HEK293 (cell line): Measurements from ENCODE around the gene PROSER2.

Experiments
- CTCF ChIA-PET: fragments of 350-600 bp; formaldehyde crosslinking; extraction: SDS; loops from one replicate; lab custom pipeline; 2021; ENCODE audit warnings: antibody characterized with exemption; lab: Yijun Ruan, JAX
- POLR2A ChIA-PET: fragments of 300-600 bp; formaldehyde crosslinking; extraction: SDS; loops from one replicate; lab custom pipeline; 2020; ENCODE audit warnings: antibody characterized with exemption, inconsistent platforms; lab: Yijun Ruan, JAX
- H3K27ac ChIP-seq: fragments of 200-500 bp; sonication (Bioruptor generic); 2 replicates; pipeline ENCODE4 v1.5.1; 2014; ENCODE audit warnings: low read depth, low read length, control low read depth, inconsistent platforms; ENCODE audit errors: extremely low read depth
- H3K36me3 ChIP-seq, 2 experiments: fragments of 200-500 bp in 1 of 2; sonication (Bioruptor generic) in 1 of 2; 1 replicate in 1 of 2; 2 replicates in 1 of 2; pipeline ENCODE4 v1.5.1; 2014 to 2017; ENCODE audit warnings: inconsistent platforms in 2 of 2, low read length in 2 of 2; ENCODE audit not compliant: control insufficient read depth in 2 of 2, insufficient read depth in 1 of 2
- H3K4me1 ChIP-seq: fragments of 200-500 bp; sonication (Bioruptor generic); 2 replicates; pipeline ENCODE4 v1.5.1; 2014; ENCODE audit warnings: mild to moderate bottlenecking, low read length, inconsistent platforms; ENCODE audit not compliant: control insufficient read depth, insufficient read depth
- H3K4me3 ChIP-seq: 2 replicates; pipeline ENCODE4 v1.5.1; 2011; ENCODE audit warnings: low read depth, mild to moderate bottlenecking, control low read depth, low read length, moderate library complexity
- H3K9me3 ChIP-seq: fragments of 200-500 bp; sonication (Bioruptor generic); 2 replicates; pipeline ENCODE4 v1.5.1; 2014; ENCODE audit warnings: low read depth, low read length, inconsistent platforms; ENCODE audit not compliant: control insufficient read depth, insufficient read depth
- GFI1B ChIP-seq: fragments of 450-650 bp; formaldehyde crosslinking; IDR thresholded peaks from 2 replicates; pipeline ENCODE4 v1.5.1; 2016; ENCODE audit warnings: missing biosample characterization, missing genetic modification characterization
- GLIS2 ChIP-seq: fragments of 450-650 bp; formaldehyde crosslinking; IDR thresholded peaks from 2 replicates; pipeline ENCODE4 v1.5.1; 2016; ENCODE audit warnings: missing biosample characterization, missing genetic modification characterization
- OSR2 ChIP-seq: fragments of 450-650 bp; formaldehyde crosslinking; IDR thresholded peaks from 2 replicates; pipeline ENCODE4 v1.5.1; 2016; ENCODE audit warnings: missing biosample characterization, missing genetic modification characterization
- OVOL3 ChIP-seq: fragments of 450-650 bp; formaldehyde crosslinking; IDR thresholded peaks from 2 replicates; pipeline ENCODE4 v1.5.1; 2016; ENCODE audit warnings: missing biosample characterization, missing genetic modification characterization
- SALL2 ChIP-seq: fragments of 450-650 bp; formaldehyde crosslinking; IDR thresholded peaks from 2 replicates; pipeline ENCODE4 v1.5.0; 2017; ENCODE audit warnings: missing biosample characterization, mild to moderate bottlenecking, missing genetic modification characterization, borderline replicate concordance
- SP2 ChIP-seq: fragments of 450-650 bp; formaldehyde crosslinking; IDR thresholded peaks from 2 replicates; pipeline ENCODE4 v1.5.1; 2016; ENCODE audit warnings: missing biosample characterization, missing genetic modification characterization
- TRIM28 ChIP-seq: IDR thresholded peaks from 2 replicates; pipeline ENCODE4 v1.6.1; 2011; ENCODE audit warnings: low read length, control low read depth, borderline replicate concordance
- ZBTB1 ChIP-seq: fragments of 450-650 bp; formaldehyde crosslinking; IDR thresholded peaks from 2 replicates; pipeline ENCODE4 v1.5.1; 2016; ENCODE audit warnings: missing biosample characterization, missing genetic modification characterization
- ZNF114 ChIP-seq: fragments of 450-650 bp; formaldehyde crosslinking; IDR thresholded peaks from 2 replicates; pipeline ENCODE4 v1.5.0; 2017; ENCODE audit warnings: missing biosample characterization, missing genetic modification characterization
- ZNF121 ChIP-seq: fragments of 450-650 bp; formaldehyde crosslinking; IDR thresholded peaks from 2 replicates; pipeline ENCODE4 v1.5.1; 2016; ENCODE audit warnings: missing biosample characterization, missing genetic modification characterization
- ZNF138 ChIP-seq: fragments of 450-650 bp; formaldehyde crosslinking; IDR thresholded peaks from 2 replicates; pipeline ENCODE4 v1.5.1; 2016; ENCODE audit warnings: missing biosample characterization, missing genetic modification characterization, borderline replicate concordance
- ZNF214 ChIP-seq: fragments of 450-650 bp; formaldehyde crosslinking; IDR thresholded peaks from 2 replicates; pipeline ENCODE4 v1.5.1; 2017; ENCODE audit warnings: missing biosample characterization, mild to moderate bottlenecking, missing genetic modification characterization, borderline replicate concordance
- ZNF292 ChIP-seq: fragments of 450-650 bp; formaldehyde crosslinking; IDR thresholded peaks from 2 replicates; pipeline ENCODE4 v1.5.1; 2016; ENCODE audit warnings: low read depth, missing biosample characterization, missing genetic modification characterization, borderline replicate concordance
- ZNF433 ChIP-seq: fragments of 450-650 bp; formaldehyde crosslinking; IDR thresholded peaks from 2 replicates; pipeline ENCODE4 v1.5.1; 2016; ENCODE audit warnings: missing biosample characterization, missing genetic modification characterization, low read depth
- ZNF521 ChIP-seq: fragments of 450-650 bp; formaldehyde crosslinking; IDR thresholded peaks from 2 replicates; pipeline ENCODE4 v1.5.1; 2017; ENCODE audit warnings: missing biosample characterization, mild to moderate bottlenecking, missing genetic modification characterization
- ZNF561 ChIP-seq: fragments of 450-650 bp; IDR thresholded peaks from 2 replicates; pipeline ENCODE4 v1.5.1; 2018; ENCODE audit warnings: missing biosample characterization, missing genetic modification characterization, borderline replicate concordance
- ZNF600 ChIP-seq: fragments of 450-650 bp; formaldehyde crosslinking; IDR thresholded peaks from 2 replicates; pipeline ENCODE4 v1.5.1; 2016; ENCODE audit warnings: missing biosample characterization, missing genetic modification characterization
- ZSCAN16 ChIP-seq: fragments of 450-650 bp; formaldehyde crosslinking; IDR thresholded peaks from 2 replicates; pipeline ENCODE4 v1.5.1; 2016; ENCODE audit warnings: missing biosample characterization, missing genetic modification characterization
- ZXDB ChIP-seq: fragments of 450-650 bp; formaldehyde crosslinking; IDR thresholded peaks from 2 replicates; pipeline ENCODE4 v1.5.1; 2016; ENCODE audit warnings: missing biosample characterization, missing genetic modification characterization
- TF ChIP-seq, protein P1 (sequence below): fragments of 450-650 bp; IDR thresholded peaks from 2 replicates; pipeline ENCODE4 v1.5.1; 2018; ENCODE audit warnings: missing biosample characterization, mild to moderate bottlenecking, missing genetic modification characterization
- TF ChIP-seq, protein P2 (sequence below): fragments of 450-650 bp; formaldehyde crosslinking; IDR thresholded peaks from 2 replicates; pipeline ENCODE4 v1.5.1; 2017; ENCODE audit warnings: missing biosample characterization, missing genetic modification characterization

PROSER2 gene

DNA sequence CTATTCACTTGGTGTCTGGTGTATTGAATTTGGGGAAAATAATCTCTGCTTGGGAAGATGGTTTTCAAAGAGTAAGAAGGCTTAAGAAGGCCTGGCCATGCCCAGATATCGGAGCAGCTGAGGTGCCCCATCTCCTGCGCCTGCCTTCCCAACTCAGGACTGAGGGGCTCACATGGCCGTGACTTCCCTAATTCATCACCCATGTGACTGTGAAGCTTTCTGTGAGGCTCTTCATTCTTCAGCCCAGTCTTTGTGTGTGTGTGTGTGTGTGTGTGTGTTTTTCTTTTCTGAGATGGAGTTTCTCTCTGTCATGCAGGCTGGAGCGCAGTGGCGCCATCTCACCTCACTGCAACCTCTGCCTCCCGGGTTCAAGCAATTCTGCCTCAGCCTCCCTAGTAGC, 53.2 kb downstream of the PROSER2 start:
- no peak for TF ChIP-seq TRIM28
- no peak for TF ChIP-seq SALL2 (tag by site-specific recombination)
- no peak for TF ChIP-seq ZNF114 (tag by site-specific recombination)
- TF ChIP-seq ZNF138 (tag by site-specific recombination) = no peak
- no peak for TF ChIP-seq ZBTB1 (tag by site-specific recombination)
- TF ChIP-seq GFI1B (tag by site-specific recombination) = no peak
- no peak for TF ChIP-seq OVOL3 (tag by site-specific recombination)
- no peak for TF ChIP-seq ZSCAN16 (tag by site-specific recombination)
- TF ChIP-seq GLIS2 (tag by site-specific recombination) = no peak
- TF ChIP-seq ZNF214 (tag by site-specific recombination) = no peak
- no peak for TF ChIP-seq ZNF292 (tag by site-specific recombination)
- TF ChIP-seq ZXDB = no peak
- TF ChIP-seq ZNF521 (tag by site-specific recombination) = no peak
- no peak for TF ChIP-seq ZNF121 (tag by site-specific recombination)
- TF ChIP-seq ZNF433 (tag by site-specific recombination) = no peak
- no peak for TF ChIP-seq SP2 (tag by site-specific recombination)
- TF ChIP-seq, protein P1, sequence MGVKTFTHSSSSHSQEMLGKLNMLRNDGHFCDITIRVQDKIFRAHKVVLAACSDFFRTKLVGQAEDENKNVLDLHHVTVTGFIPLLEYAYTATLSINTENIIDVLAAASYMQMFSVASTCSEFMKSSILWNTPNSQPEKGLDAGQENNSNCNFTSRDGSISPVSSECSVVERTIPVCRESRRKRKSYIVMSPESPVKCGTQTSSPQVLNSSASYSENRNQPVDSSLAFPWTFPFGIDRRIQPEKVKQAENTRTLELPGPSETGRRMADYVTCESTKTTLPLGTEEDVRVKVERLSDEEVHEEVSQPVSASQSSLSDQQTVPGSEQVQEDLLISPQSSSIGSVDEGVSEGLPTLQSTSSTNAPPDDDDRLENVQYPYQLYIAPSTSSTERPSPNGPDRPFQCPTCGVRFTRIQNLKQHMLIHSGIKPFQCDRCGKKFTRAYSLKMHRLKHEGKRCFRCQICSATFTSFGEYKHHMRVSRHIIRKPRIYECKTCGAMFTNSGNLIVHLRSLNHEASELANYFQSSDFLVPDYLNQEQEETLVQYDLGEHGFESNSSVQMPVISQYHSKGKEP (tag by site-specific recombination) = no peak
- no peak for TF ChIP-seq ZNF600 (tag by site-specific recombination)
- TF ChIP-seq OSR2 (tag by site-specific recombination) = no peak

DNA sequence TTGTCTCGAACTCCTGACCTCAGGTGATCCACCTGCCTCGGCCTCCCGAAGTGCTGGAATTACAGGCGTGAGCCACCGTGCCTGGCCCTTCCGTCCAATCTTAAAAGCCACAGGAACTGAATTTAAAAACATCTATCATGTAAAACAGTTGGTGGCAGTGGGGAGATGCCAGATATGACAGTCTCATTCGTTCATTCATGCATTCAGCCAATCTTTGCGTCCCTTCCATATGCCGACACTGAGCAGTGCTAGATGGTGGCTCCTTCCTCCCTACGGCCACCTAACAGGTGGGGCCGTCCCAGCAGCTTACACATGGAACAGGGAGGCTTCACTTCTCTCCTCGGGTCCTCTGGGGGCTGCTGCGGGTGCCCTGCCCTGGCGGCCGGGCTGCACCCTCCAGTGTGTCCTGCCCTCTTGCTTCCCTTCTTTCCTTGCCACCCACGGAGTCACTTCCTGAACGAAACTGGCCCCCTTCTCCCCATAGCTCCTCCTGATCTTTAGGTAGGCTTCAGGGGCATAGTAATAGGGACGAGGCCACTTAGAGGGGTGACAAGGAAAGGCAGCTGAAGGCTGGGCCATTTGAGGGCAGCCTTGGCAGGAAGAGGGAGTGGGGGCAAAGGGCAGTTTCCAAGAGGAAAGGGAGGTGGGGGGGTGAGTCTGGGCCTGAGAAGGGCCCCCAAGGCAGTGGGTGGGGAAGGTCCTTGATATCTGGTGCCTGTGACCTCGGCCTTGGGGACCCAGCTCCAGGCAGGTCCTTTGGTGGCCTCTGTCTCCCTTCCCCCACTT, 53.8 kb downstream of the PROSER2 start:
- ChIA-PET POLR2A (interaction anchor here (1.3 kb wide), 1 partner anchor 22 kb away, joined by 3 read pairs; no protein-coding TSS in a partner anchor), CTCF (interaction anchor here (0.6 to 1.2 kb wide), 4 partner anchors 36 to 123 kb away, joined by 3 to 6 read pairs (median 3); no protein-coding TSS in a partner anchor)
- Histone ChIP-seq H3K4me1 (no peaks in the 10 kb centered on the region; the same call in 1 of the 2 replicates), H3K4me3 (no peak overlapping the region), H3K9me3 (no peaks in the 10 kb centered on the region), H3K36me3 (no peaks in the 10 kb centered on the region; a peak in 1 of 3 replicates), H3K27ac (no peak overlapping the region)
- TF ChIP-seq ZNF561 (tag by site-specific recombination) = no peak
- TF ChIP-seq, protein P2, sequence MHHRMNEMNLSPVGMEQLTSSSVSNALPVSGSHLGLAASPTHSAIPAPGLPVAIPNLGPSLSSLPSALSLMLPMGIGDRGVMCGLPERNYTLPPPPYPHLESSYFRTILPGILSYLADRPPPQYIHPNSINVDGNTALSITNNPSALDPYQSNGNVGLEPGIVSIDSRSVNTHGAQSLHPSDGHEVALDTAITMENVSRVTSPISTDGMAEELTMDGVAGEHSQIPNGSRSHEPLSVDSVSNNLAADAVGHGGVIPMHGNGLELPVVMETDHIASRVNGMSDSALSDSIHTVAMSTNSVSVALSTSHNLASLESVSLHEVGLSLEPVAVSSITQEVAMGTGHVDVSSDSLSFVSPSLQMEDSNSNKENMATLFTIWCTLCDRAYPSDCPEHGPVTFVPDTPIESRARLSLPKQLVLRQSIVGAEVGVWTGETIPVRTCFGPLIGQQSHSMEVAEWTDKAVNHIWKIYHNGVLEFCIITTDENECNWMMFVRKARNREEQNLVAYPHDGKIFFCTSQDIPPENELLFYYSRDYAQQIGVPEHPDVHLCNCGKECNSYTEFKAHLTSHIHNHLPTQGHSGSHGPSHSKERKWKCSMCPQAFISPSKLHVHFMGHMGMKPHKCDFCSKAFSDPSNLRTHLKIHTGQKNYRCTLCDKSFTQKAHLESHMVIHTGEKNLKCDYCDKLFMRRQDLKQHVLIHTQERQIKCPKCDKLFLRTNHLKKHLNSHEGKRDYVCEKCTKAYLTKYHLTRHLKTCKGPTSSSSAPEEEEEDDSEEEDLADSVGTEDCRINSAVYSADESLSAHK (tag by site-specific recombination) = 0 out of 2 replicates have a peak, but pooled peaks have one; percentile 27

More for the DNA sequence above, 53.2 kb downstream of the PROSER2 start:
- POLR2A ChIA-PET = interaction anchor here (1.3 kb wide), 1 partner anchor 22 kb away, joined by 3 read pairs; no protein-coding TSS in a partner anchor
- CTCF ChIA-PET = interaction anchor here (0.6 to 1.2 kb wide), 3 partner anchors 57 to 122 kb away, joined by 3 read pairs; no protein-coding TSS in a partner anchor
- H3K4me1 ChIP-seq = no peaks in the 10 kb centered on the region; the same call in 1 of the 2 replicates
- H3K4me3 ChIP-seq = no peak overlapping the region
- no peaks in the 10 kb centered on the region for H3K9me3 ChIP-seq
- H3K36me3 ChIP-seq = no peaks in the 10 kb centered on the region; a peak in 1 of 3 replicates
- H3K27ac ChIP-seq = no peak overlapping the region
